Measurements from ENCODE around the gene GLDN.

The GLDN gene

GRCh38 chr15:51323749-51324148 is 17.7 kb upstream of the GLDN start:
- no peak overlapping the region for H2BK15ac ChIP-seq (ENCODE audit: low read depth, poor library complexity, severe bottlenecking)
- no peak overlapping the region for H2BK120ac ChIP-seq (ENCODE audit: low read depth, low read length)
- no peaks in the 10 kb centered on the region for H3K4me1 ChIP-seq (ENCODE audit: control insufficient read depth, insufficient read depth, low read depth, low read length)
- H3K14ac ChIP-seq (ENCODE audit: low read length in 2 of 2) = no peak overlapping the region
- H2AK5ac ChIP-seq (ENCODE audit: low read length, severe bottlenecking) = no peak overlapping the region
- H3K23ac ChIP-seq (ENCODE audit: low read length in 2 of 2) = no peak overlapping the region
- H3K9me3 ChIP-seq (ENCODE audit: control insufficient read depth, low read length) = no peaks in the 10 kb centered on the region
- H2BK12ac ChIP-seq (ENCODE audit: low read length in 2 of 2) = no peak overlapping the region
- H4K8ac ChIP-seq (ENCODE audit: low read length) = no peak overlapping the region
- no peak overlapping the region for H3K9ac ChIP-seq (ENCODE audit: low read length)
- peak overlapping the region; percentile 13 for H3K4me2 ChIP-seq (ENCODE audit: low read length, poor library complexity, severe bottlenecking)
- no peak for DNase-seq
- H3K4me3 ChIP-seq (ENCODE audit: insufficient read depth in 1 of 2, low read depth in 1 of 2, low read length in 2 of 2) = no peak overlapping the region
- H3K4ac ChIP-seq (ENCODE audit: low read depth in 1 of 2, low read length in 2 of 2) = no peak overlapping the region
- no peak overlapping the region for H3K18ac ChIP-seq (ENCODE audit: low read depth in 1 of 2, low read length in 2 of 2)
- H3K27me3 ChIP-seq (ENCODE audit: control insufficient read depth in 1 of 2, insufficient read depth in 1 of 2, low read length in 2 of 2) = peaks cover 0 to 11% of the 10 kb centered on the region in 2 experiments
- no peaks in the 10 kb centered on the region for H3K36me3 ChIP-seq (ENCODE audit: control insufficient read depth in 1 of 2, insufficient read depth in 2 of 2, low read depth in 1 of 2, low read length in 2 of 2)
- H3K27ac ChIP-seq (ENCODE audit: low read length, poor library complexity, severe bottlenecking) = no peak overlapping the region
- H2BK5ac ChIP-seq (ENCODE audit: low read depth, low read length, poor library complexity, severe bottlenecking) = no peak overlapping the region
- H2AFZ ChIP-seq (ENCODE audit: low read depth, low read length) = no peak overlapping the region
- H4K91ac ChIP-seq (ENCODE audit: low read length) = no peak overlapping the region
- WGBS = 88% methylated on average over 7 of the region's 7 CpGs
- H3K79me1 ChIP-seq (replicated peaks; ENCODE audit: low read length, poor library complexity, severe bottlenecking) = no peaks in the 10 kb centered on the region

DNA sequence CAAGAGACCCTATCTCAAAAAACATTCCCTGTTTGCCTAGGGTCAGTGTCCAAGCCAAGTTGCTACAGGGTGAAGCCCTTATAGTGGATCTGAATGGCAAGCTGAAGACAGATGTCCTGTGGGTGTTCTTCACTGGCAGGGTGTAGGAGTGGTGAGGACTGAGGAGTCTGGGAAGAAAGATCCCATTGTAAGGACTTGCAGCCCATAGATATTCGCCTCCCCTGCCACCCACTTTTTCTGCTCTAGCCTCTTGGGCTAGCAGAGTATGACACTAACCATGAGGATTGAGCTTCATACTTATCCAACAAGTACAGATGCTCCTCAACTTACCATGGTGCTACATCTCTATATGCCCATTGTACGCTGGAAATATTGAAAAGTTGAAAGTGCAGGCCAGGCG is 16.3 kb upstream of the GLDN start:
- Histone ChIP-seq H3K9ac (ENCODE audit: low read length) (no peak overlapping the region), H3K4me2 (ENCODE audit: low read length, poor library complexity, severe bottlenecking) (no peak overlapping the region), H2AK5ac (ENCODE audit: low read length, severe bottlenecking) (no peak overlapping the region), H3K9me3 (ENCODE audit: control insufficient read depth, low read length) (no peaks in the 10 kb centered on the region), H3K4ac (ENCODE audit: low read depth in 1 of 2, low read length in 2 of 2) (no peak overlapping the region), H3K23ac (ENCODE audit: low read length in 2 of 2) (no peak overlapping the region), H3K79me1 (replicated peaks; ENCODE audit: low read length, poor library complexity, severe bottlenecking) (no peaks in the 10 kb centered on the region), H3K4me1 (ENCODE audit: control insufficient read depth, insufficient read depth, low read depth, low read length) (no peaks in the 10 kb centered on the region), H3K27ac (ENCODE audit: low read length, poor library complexity, severe bottlenecking) (no peak overlapping the region), H3K18ac (ENCODE audit: low read depth in 1 of 2, low read length in 2 of 2) (no peak overlapping the region), H4K8ac (ENCODE audit: low read length) (no peak overlapping the region), H2BK12ac (ENCODE audit: low read length in 2 of 2) (no peak overlapping the region), H3K14ac (ENCODE audit: low read length in 2 of 2) (no peak overlapping the region), H3K4me3 (ENCODE audit: insufficient read depth in 1 of 2, low read depth in 1 of 2, low read length in 2 of 2) (no peak overlapping the region), H2BK120ac (ENCODE audit: low read depth, low read length) (no peak overlapping the region), H2BK5ac (ENCODE audit: low read depth, low read length, poor library complexity, severe bottlenecking) (no peak overlapping the region), H2AFZ (ENCODE audit: low read depth, low read length) (peak overlapping the region; percentile 10), H2BK15ac (ENCODE audit: low read depth, poor library complexity, severe bottlenecking) (no peak overlapping the region), H3K27me3 (ENCODE audit: control insufficient read depth in 1 of 2, insufficient read depth in 1 of 2, low read length in 2 of 2) (peaks cover 0 to 11% of the 10 kb centered on the region in 2 experiments), H4K91ac (ENCODE audit: low read length) (no peak overlapping the region), H3K36me3 (ENCODE audit: control insufficient read depth in 1 of 2, insufficient read depth in 2 of 2, low read depth in 1 of 2, low read length in 2 of 2) (no peaks in the 10 kb centered on the region)
- WGBS = 83% methylated on average over 3 of the region's 3 CpGs
- no peak for DNase-seq

DNA sequence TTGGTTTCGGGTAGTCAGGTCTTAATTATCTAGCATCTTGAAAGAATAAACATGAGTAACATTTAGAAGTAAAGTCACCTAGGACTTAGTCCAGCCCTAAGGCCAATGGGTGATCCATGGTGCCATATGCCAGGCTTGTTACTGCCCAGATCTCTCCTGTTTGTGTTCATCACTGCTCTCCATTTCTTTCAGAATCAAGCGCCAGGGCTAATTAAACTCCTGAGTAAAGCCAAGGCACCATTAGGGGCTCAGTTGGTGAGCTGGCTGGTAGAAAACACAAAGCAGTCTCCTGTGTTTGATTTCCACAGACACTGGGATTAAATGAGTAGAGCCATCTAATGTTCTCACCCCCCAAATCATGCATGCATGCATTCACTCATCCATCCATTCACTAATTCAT is 14.4 kb upstream of the GLDN start:
- no peak overlapping the region for H3K27ac ChIP-seq (ENCODE audit: low read length, poor library complexity, severe bottlenecking)
- H3K9ac ChIP-seq (ENCODE audit: low read length) = no peak overlapping the region
- WGBS = 100% methylated on average over 1 of the region's 2 CpGs
- H3K4me1 ChIP-seq (ENCODE audit: control insufficient read depth, insufficient read depth, low read depth, low read length) = no peaks in the 10 kb centered on the region
- no peak overlapping the region for H3K4me2 ChIP-seq (ENCODE audit: low read length, poor library complexity, severe bottlenecking)
- H3K4me3 ChIP-seq (ENCODE audit: insufficient read depth in 1 of 2, low read depth in 1 of 2, low read length in 2 of 2) = no peak overlapping the region
- H2AK5ac ChIP-seq (ENCODE audit: low read length, severe bottlenecking) = no peak overlapping the region
- H4K91ac ChIP-seq (ENCODE audit: low read length) = no peak overlapping the region
- H3K79me1 ChIP-seq (replicated peaks; ENCODE audit: low read length, poor library complexity, severe bottlenecking) = no peaks in the 10 kb centered on the region
- H3K27me3 ChIP-seq (ENCODE audit: control insufficient read depth in 1 of 2, insufficient read depth in 1 of 2, low read length in 2 of 2) = peaks cover 0 to 16% of the 10 kb centered on the region in 2 experiments
- no peak for DNase-seq
- no peak overlapping the region for H3K4ac ChIP-seq (ENCODE audit: low read depth in 1 of 2, low read length in 2 of 2)
- no peaks in the 10 kb centered on the region for H3K36me3 ChIP-seq (ENCODE audit: control insufficient read depth in 1 of 2, insufficient read depth in 2 of 2, low read depth in 1 of 2, low read length in 2 of 2)
- H2BK120ac ChIP-seq (ENCODE audit: low read depth, low read length) = no peak overlapping the region
- H3K9me3 ChIP-seq (ENCODE audit: control insufficient read depth, low read length) = no peaks in the 10 kb centered on the region
- no peak overlapping the region for H3K18ac ChIP-seq (ENCODE audit: low read depth in 1 of 2, low read length in 2 of 2)
- H2AFZ ChIP-seq (ENCODE audit: low read depth, low read length) = no peak overlapping the region
- no peak overlapping the region for H3K23ac ChIP-seq (ENCODE audit: low read length in 2 of 2)
- H2BK12ac ChIP-seq (ENCODE audit: low read length in 2 of 2) = no peak overlapping the region
- H3K14ac ChIP-seq (ENCODE audit: low read length in 2 of 2) = no peak overlapping the region
- no peak overlapping the region for H2BK5ac ChIP-seq (ENCODE audit: low read depth, low read length, poor library complexity, severe bottlenecking)
- no peak overlapping the region for H2BK15ac ChIP-seq (ENCODE audit: low read depth, poor library complexity, severe bottlenecking)
- H4K8ac ChIP-seq (ENCODE audit: low read length) = no peak overlapping the region

DNA sequence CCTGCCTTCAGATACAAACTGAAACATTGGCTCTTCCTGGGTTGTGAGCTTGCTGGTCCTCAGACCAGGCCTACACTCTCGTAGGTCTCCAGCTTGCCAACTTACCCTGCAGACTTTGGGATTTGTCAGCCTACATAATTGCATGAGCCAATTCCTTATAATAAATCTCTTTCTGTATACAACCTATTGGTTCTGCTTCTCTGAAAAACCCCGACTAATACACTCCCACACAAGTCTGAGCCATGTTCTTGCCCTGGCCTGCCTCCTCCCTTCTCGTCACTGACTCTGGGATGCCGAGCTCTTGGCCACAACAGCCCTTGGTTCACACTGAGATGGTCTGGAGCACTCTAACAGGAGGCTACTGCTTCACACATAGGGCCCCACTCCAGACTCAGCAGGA is 12.5 kb upstream of the GLDN start:
- H2BK120ac ChIP-seq (ENCODE audit: low read depth, low read length) = no peak overlapping the region
- DNase-seq = no peak
- H2AFZ ChIP-seq (ENCODE audit: low read depth, low read length) = no peak overlapping the region
- no peaks in the 10 kb centered on the region for H3K9me3 ChIP-seq (ENCODE audit: control insufficient read depth, low read length)
- H3K4me3 ChIP-seq (ENCODE audit: insufficient read depth in 1 of 2, low read depth in 1 of 2, low read length in 2 of 2) = no peak overlapping the region
- H2BK12ac ChIP-seq (ENCODE audit: low read length in 2 of 2) = no peak overlapping the region
- H3K18ac ChIP-seq (ENCODE audit: low read depth in 1 of 2, low read length in 2 of 2) = no peak overlapping the region
- H3K9ac ChIP-seq (ENCODE audit: low read length) = no peak overlapping the region
- no peak overlapping the region for H4K91ac ChIP-seq (ENCODE audit: low read length)
- H2AK5ac ChIP-seq (ENCODE audit: low read length, severe bottlenecking) = no peak overlapping the region
- H4K8ac ChIP-seq (ENCODE audit: low read length) = no peak overlapping the region
- peaks cover 0 to 15% of the 10 kb centered on the region in 2 experiments for H3K27me3 ChIP-seq (ENCODE audit: control insufficient read depth in 1 of 2, insufficient read depth in 1 of 2, low read length in 2 of 2)
- H3K79me1 ChIP-seq (replicated peaks; ENCODE audit: low read length, poor library complexity, severe bottlenecking) = no peaks in the 10 kb centered on the region
- H3K4me2 ChIP-seq (ENCODE audit: low read length, poor library complexity, severe bottlenecking) = no peak overlapping the region
- H3K4me1 ChIP-seq (ENCODE audit: control insufficient read depth, insufficient read depth, low read depth, low read length) = no peaks in the 10 kb centered on the region
- H2BK5ac ChIP-seq (ENCODE audit: low read depth, low read length, poor library complexity, severe bottlenecking) = no peak overlapping the region
- peak overlapping the region in 1 of 2 experiments; percentile 18 for H3K14ac ChIP-seq (ENCODE audit: low read length in 2 of 2)
- no peak overlapping the region for H3K27ac ChIP-seq (ENCODE audit: low read length, poor library complexity, severe bottlenecking)
- H3K23ac ChIP-seq (ENCODE audit: low read length in 2 of 2) = no peak overlapping the region
- 66% methylated on average over 4 of the region's 4 CpGs for WGBS
- H2BK15ac ChIP-seq (ENCODE audit: low read depth, poor library complexity, severe bottlenecking) = no peak overlapping the region
- no peaks in the 10 kb centered on the region for H3K36me3 ChIP-seq (ENCODE audit: control insufficient read depth in 1 of 2, insufficient read depth in 2 of 2, low read depth in 1 of 2, low read length in 2 of 2)
- H3K4ac ChIP-seq (ENCODE audit: low read depth in 1 of 2, low read length in 2 of 2) = no peak overlapping the region
